ENCODE data around the gene TBC1D5. TPM values are rescaled to one million over a fixed set of nuclear protein-coding genes. Genes with fewer than 3 reads are reported as not detected.
"Not testable (repeated sequence)": the region's sequence is repeated elsewhere in the genome, so short reads cannot be mapped to it uniquely, and the experiment has no call there.

TBC1D5 gene
- total RNA-seq: 10 to 100 TPM; 45.3 to 53.7 TPM
- long read RNA-seq, donor 1, partial matches to known transcripts: 1 of 14 reads
- long read RNA-seq, donor 1, other reads (novel, unspliced or antisense): 13 of 14 reads
- long read RNA-seq, donor 2, partial matches to known transcripts: 8 of 30 reads
- long read RNA-seq, donor 2, other reads (novel, unspliced or antisense): 22 of 30 reads

- intact Hi-C loops (cut with DNase I): no loop called here
- peak; percentile 99 for DNase-seq (ENCODE audit: low spot score)
These were observed at the start of gene TBC1D5 for GRCh38 chr3:17742102-17742879. TSS of gene TBC1D5 (minus strand) at chr3:17742631. CDS start at chr3:17508570, 234,061 bp downstream.

GRCh38 chr3:17783426-17783825 lies 41.0 kb upstream of the TBC1D5 start:
- intact Hi-C loops (cut with DNase I): no loop called here
- no peak for DNase-seq (ENCODE audit: low spot score)

- no peak for DNase-seq (ENCODE audit: low spot score)
- intact Hi-C loops (cut with DNase I): loop anchor here in 1 of 2 donors (1.0 kb wide), 1 partner anchor 24 kb away; no protein-coding TSS in a partner anchor
These were observed 40.3 kb upstream of the TBC1D5 start for GRCh38 chr3:17782751-17783150.

- intact Hi-C loops (cut with DNase I); DNase-seq (ENCODE audit: low spot score): not testable (repeated sequence)
These were observed 37.9 kb upstream of the TBC1D5 start for GRCh38 chr3:17780369-17780768.

- intact Hi-C loops (cut with DNase I); DNase-seq (ENCODE audit: low spot score): not testable (repeated sequence)
These were observed 37.1 kb upstream of the TBC1D5 start for GRCh38 chr3:17779304-17780250.

- DNase-seq (ENCODE audit: low spot score); intact Hi-C loops (cut with DNase I): not testable (repeated sequence)
These were observed 34.9 kb upstream of the TBC1D5 start for GRCh38 chr3:17777326-17777725.

GRCh38 chr3:17775073-17775472 lies 32.6 kb upstream of the TBC1D5 start:
- intact Hi-C loops (cut with DNase I): no loop called here
- DNase-seq (ENCODE audit: low spot score): no peak

- intact Hi-C loops (cut with DNase I); DNase-seq (ENCODE audit: low spot score): not testable (repeated sequence)
These were observed 31.9 kb upstream of the TBC1D5 start for GRCh38 chr3:17774180-17774910.

GRCh38 chr3:17772556-17772955 lies 30.1 kb upstream of the TBC1D5 start:
- no peak for DNase-seq (ENCODE audit: low spot score)
- intact Hi-C loops (cut with DNase I): no loop called here

- intact Hi-C loops (cut with DNase I): no loop called here
- DNase-seq (ENCODE audit: low spot score): no peak
These were observed 29.0 kb upstream of the TBC1D5 start for GRCh38 chr3:17771177-17772017.

GRCh38 chr3:17770682-17771081 lies 28.3 kb upstream of the TBC1D5 start:
- DNase-seq (ENCODE audit: low spot score): no peak
- intact Hi-C loops (cut with DNase I): no loop called here

GRCh38 chr3:17765819-17766472 lies 23.5 kb upstream of the TBC1D5 start:
- no peak for DNase-seq (ENCODE audit: low spot score)
- intact Hi-C loops (cut with DNase I): no loop called here

- no peak for DNase-seq (ENCODE audit: low spot score)
- intact Hi-C loops (cut with DNase I): no loop called here
These were observed 19.1 kb upstream of the TBC1D5 start for GRCh38 chr3:17761563-17761962.

- intact Hi-C loops (cut with DNase I): no loop called here
- DNase-seq (ENCODE audit: low spot score): no peak
These were observed 17.5 kb upstream of the TBC1D5 start for GRCh38 chr3:17759901-17760300.

- no peak for DNase-seq (ENCODE audit: low spot score)
- intact Hi-C loops (cut with DNase I): no loop called here
These were observed 13.4 kb upstream of the TBC1D5 start for GRCh38 chr3:17755836-17756235.

GRCh38 chr3:17753632-17753992 lies 11.2 kb upstream of the TBC1D5 start:
- DNase-seq (ENCODE audit: low spot score): no peak
- intact Hi-C loops (cut with DNase I): no loop called here

- no peak for DNase-seq (ENCODE audit: low spot score)
- intact Hi-C loops (cut with DNase I): no loop called here
These were observed 10.6 kb upstream of the TBC1D5 start for GRCh38 chr3:17752876-17753631.
